Heart left ventricle (tissue), 13 donors: Measurements from ENCODE around the gene SPTLC3.

Experiments
- POLR2A ChIP-seq, 2 donors: fragments of 450-650 bp; IDR thresholded peaks; one replicate each; pipeline ENCODE4 v1.6.1; 2017; ENCODE audit warnings: antibody characterized with exemption in 2 of 2, mild to moderate bottlenecking in 2 of 2, moderate library complexity in 2 of 2
- TF ChIP-seq, protein P1 (sequence below), 12 donors: fragments of 200-600 bp; sonication (generic) in 4 of 12; IDR thresholded peaks; one replicate each; pipeline versions ENCODE4 v1.5.0 to v1.8.0; 2018 to 2022; ENCODE audit warnings: antibody characterized with exemption in 12 of 12, mild to moderate bottlenecking in 5 of 12
- donor health status: ischemic (EF 13 %, LVEDD 7.1; RV severe dilation, severe dysfunction).
- donor health status: DM: no; HTN: yes; CAD: no.
- donor health status: DM: no; HTN: no; CAD: no.
- donor health status: ischemic (EF 25% LVEDD 6.9; RV normal size, moderate dysfunction).
- donor health status: ischemic (EF 25% LVEDD 5.7; RV mildly dilated, moderate dysfunction).
- donor health status: ischemic (EF 35%, LVEDD 5.7; RV mildly dilated, moderate dysfunction).
- donor health status: nonischemic (EF 11% LVEDD 7.7; RV severe dilation, severe dysfunction).
- donor health status: DM: yes; HTN: yes; CAD: no.
- donor health status: PGD.
- donor health status: ischemic (EF 29% LVEDD 5.4; RV normal size, mild dysfunction).
- donor health status: nonischemic (EF 23%, LVEDD 6.1; RV moderate dilation, normal function).

DNA sequence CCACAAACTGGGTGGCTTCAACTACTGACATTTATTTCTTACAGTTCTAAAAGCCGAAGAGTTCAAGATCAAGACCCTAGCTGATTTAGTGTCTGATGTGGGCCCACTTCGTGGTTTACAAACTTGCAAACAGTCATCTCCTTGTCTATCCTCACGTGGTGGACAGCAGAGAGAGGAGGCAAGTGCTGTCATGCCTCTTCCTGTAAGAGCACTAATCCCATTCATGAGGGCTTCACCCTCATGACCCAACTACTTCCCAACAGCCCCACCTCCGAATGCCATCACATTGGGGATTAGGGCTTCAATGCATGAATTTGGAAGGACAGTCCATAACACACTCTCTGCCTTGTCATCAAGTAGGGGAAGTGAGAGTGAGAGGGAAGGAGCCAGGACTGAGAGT lies 196.7 kb downstream of the SPTLC3 start:
- TF ChIP-seq, protein P1, sequence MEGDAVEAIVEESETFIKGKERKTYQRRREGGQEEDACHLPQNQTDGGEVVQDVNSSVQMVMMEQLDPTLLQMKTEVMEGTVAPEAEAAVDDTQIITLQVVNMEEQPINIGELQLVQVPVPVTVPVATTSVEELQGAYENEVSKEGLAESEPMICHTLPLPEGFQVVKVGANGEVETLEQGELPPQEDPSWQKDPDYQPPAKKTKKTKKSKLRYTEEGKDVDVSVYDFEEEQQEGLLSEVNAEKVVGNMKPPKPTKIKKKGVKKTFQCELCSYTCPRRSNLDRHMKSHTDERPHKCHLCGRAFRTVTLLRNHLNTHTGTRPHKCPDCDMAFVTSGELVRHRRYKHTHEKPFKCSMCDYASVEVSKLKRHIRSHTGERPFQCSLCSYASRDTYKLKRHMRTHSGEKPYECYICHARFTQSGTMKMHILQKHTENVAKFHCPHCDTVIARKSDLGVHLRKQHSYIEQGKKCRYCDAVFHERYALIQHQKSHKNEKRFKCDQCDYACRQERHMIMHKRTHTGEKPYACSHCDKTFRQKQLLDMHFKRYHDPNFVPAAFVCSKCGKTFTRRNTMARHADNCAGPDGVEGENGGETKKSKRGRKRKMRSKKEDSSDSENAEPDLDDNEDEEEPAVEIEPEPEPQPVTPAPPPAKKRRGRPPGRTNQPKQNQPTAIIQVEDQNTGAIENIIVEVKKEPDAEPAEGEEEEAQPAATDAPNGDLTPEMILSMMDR (IDR thresholded peaks at IDR 0.05): no peak
- no peak for TF ChIP-seq POLR2A (IDR thresholded peaks at IDR 0.05)
